Ovary (tissue), 9 donors: ENCODE measurements around the gene MAP3K8. TPM values are rescaled to one million over a fixed set of nuclear protein-coding genes. Genes with fewer than 3 reads are reported as not detected.
"Not testable (repeated sequence)": the region's sequence is repeated elsewhere in the genome, so short reads cannot be mapped to it uniquely, and the experiment has no call there.

ENCODE experiments used
- DNase-seq, 5 donors: peaks; one replicate each; pipeline ENCODE4 v3.0.0-alpha.2; 2019 to 2020
- H3K27ac ChIP-seq, 2 donors: fragments of 200-600 bp; one replicate each; pipeline versions ENCODE4 v1.5.1 to v1.8.0; 2019 to 2022
- H3K27me3 ChIP-seq: fragments of 200-600 bp; one replicate; pipeline ENCODE4 v1.8.0; 2022
- H3K36me3 ChIP-seq: fragments of 200-600 bp; sonication (generic); one replicate; pipeline ENCODE4 v1.5.1; 2019
- H3K4me1 ChIP-seq: one replicate; pipeline ENCODE4 v1.8.1; 2013; ENCODE audit warnings: mild to moderate bottlenecking, moderate library complexity; ENCODE audit not compliant: insufficient read depth
- H3K4me3 ChIP-seq: fragments of 200-600 bp; sonication (generic); one replicate; pipeline ENCODE4 v1.5.1; 2017
- H3K9me3 ChIP-seq, 2 donors: fragments of 200-600 bp in 1 of 2; sonication (generic) in 1 of 2; one replicate each; pipeline versions ENCODE4 v1.5.1 to v1.8.1; 2013 to 2019; ENCODE audit warnings: mild to moderate bottlenecking in 1 of 2, moderate library complexity in 1 of 2
- EP300 ChIP-seq: sonication (generic); formaldehyde crosslinking; IDR thresholded peaks from one replicate; pipeline ENCODE4 v1.6.1; 2017; ENCODE audit warnings: antibody characterized with exemption
- POLR2A ChIP-seq: fragments of 450-650 bp; IDR thresholded peaks from one replicate; pipeline ENCODE4 v1.6.1; 2017; ENCODE audit warnings: antibody characterized with exemption, mild to moderate bottlenecking, moderate library complexity
- WGBS, 3 donors: extraction: QIAGEN DNeasy Blood & Tissue Kit in 1 of 3; methylation state at CpG; one replicate each; pipeline versions ENCODE4 v1.1.5 to v1.1.7; 2013 to 2017; 5-methylcytosine and 5-hydroxymethylcytosine counted together
- intact Hi-C, 4 donors: fragments of 100-400 bp; cut with DNase I; formaldehyde crosslinking; loops; one replicate each; pipeline versions ENCODE4 v1.11.0 to v1.15.1; 2022 to 2023
- polyA plus RNA-seq, 2 donors: library from polyadenylated mRNA; stranded (reverse); fragments of 200-250 nt in 1 of 2; fragments of 350-450 nt in 1 of 2; fragmentation: Illumina TruSeq in 1 of 2; extraction: RNeasy Lipid Tissue Mini Kit (QIAGEN cat#74804) in 1 of 2; gene quantifications; one replicate each; pipeline ENCODE4 v1.2.3, GENCODE V29; 2013 to 2014
- total RNA-seq, 7 donors: library from RNA; depleted of rRNA in 2 of 7; stranded (reverse); fragments of >200 nt in 2 of 7; fragmentation: NEBNext Ultra II Directional in 3 of 7; extraction: Animal tissue kit (Norgen Biotek cat#: 25700) in 3 of 7; gene quantifications; one replicate each; pipeline versions ENCODE4 v1.1.0 to v1.2.4, GENCODE V29; 2016 to 2023
- TF ChIP-seq, protein P1 (sequence below), 3 donors: fragments of 450-650 bp in 2 of 3; fragments of 200-600 bp in 1 of 3; IDR thresholded peaks; one replicate each; pipeline versions ENCODE4 v1.5.1 to v1.8.0; 2016 to 2022; ENCODE audit warnings: antibody characterized with exemption in 3 of 3, mild to moderate bottlenecking in 1 of 3
- donor health status: DM: no; HTN: no; CAD: no; lungs with moderate emphysema.
- donor health status: DM: no; HTN: no; CAD: no.
- donor health status: Bipolar disorder and iron deficiency.
- donor health status: DM: yes; HTN: yes; CAD: no.
- donor health status: DM: no; HTN: no; CAD: no.
- donor health status: DM: yes; HTN: yes; CAD: no.

MAP3K8 gene
- total and polyA plus RNA-seq, 9 donors, result 7.7 to 32.5 (median 13.5) TPM

DNA sequence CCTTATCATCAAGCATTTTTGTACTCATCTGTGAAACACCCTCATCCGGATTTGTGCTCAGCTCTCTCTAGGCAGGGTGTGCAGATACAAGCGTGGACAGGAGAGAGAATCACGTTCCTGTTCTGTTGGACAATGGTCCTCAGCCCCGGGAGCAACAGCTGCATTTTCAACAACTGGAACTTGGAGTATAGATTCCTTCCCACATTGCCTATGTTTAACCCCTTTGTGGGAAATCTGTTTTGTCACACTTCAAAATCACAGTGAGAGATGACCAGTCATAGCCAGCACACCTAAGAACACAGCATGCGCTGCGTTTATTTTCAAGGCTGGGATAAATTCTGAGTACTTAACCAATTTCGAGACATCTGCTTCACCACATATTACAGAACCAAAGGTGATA, 32.5 kb downstream of the MAP3K8 start:
- no peaks in the 10 kb centered on the region for H3K4me1 ChIP-seq
- H3K4me3 ChIP-seq, result no peak overlapping the region
- intact Hi-C loops, result no loop called here
- TF ChIP-seq EP300 (no peak), POLR2A (no peak)
- TF ChIP-seq, protein P1, sequence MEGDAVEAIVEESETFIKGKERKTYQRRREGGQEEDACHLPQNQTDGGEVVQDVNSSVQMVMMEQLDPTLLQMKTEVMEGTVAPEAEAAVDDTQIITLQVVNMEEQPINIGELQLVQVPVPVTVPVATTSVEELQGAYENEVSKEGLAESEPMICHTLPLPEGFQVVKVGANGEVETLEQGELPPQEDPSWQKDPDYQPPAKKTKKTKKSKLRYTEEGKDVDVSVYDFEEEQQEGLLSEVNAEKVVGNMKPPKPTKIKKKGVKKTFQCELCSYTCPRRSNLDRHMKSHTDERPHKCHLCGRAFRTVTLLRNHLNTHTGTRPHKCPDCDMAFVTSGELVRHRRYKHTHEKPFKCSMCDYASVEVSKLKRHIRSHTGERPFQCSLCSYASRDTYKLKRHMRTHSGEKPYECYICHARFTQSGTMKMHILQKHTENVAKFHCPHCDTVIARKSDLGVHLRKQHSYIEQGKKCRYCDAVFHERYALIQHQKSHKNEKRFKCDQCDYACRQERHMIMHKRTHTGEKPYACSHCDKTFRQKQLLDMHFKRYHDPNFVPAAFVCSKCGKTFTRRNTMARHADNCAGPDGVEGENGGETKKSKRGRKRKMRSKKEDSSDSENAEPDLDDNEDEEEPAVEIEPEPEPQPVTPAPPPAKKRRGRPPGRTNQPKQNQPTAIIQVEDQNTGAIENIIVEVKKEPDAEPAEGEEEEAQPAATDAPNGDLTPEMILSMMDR (IDR thresholded peaks at IDR 0.05), result no peak
- H3K27me3 ChIP-seq, result no peaks in the 10 kb centered on the region
- H3K27ac ChIP-seq, result no peak overlapping the region
- no peaks in the 10 kb centered on the region for H3K9me3 ChIP-seq
- no peaks in the 10 kb centered on the region for H3K36me3 ChIP-seq
- DNase-seq, result no peak
- WGBS, 3 donors, result 62 to 77% (median 63%) methylated on average over 7 of the region's 7 CpGs

DNA sequence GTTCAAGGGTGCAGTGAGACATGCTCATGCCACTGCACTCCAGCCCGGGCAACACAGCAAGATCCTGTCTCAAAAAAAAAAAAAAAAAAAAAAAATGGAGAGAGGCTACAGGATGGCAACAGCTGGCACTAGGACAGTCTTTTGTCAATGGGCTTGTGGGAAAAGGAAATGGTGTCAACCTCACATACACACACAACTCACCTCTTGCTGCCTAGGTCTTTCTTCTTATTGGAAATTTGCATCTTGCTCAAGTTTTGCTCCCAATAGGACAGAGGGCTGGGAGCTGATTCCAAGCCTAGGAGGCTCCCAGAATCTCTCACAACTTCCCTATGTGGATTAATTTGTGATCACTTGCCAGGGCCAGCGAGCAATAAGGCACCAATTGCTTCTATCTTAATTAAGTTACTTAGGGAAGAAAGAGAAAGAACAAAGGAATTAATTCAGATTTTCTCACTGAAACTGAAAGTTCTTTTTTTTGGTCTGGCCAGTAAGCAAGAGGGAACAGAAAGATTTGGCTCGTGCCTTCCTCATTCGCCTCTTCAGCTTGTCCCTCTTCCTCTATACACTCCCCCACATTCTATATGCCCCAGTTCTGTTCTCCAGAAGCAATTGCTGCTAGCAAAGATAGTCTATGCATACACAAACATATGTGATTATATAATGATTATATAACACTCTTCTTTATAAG, 33.8 kb downstream of the MAP3K8 start:
- Histone ChIP-seq H3K4me3 (no peak overlapping the region), H3K9me3 (no peaks in the 10 kb centered on the region), H3K36me3 (no peaks in the 10 kb centered on the region), H3K27me3 (no peaks in the 10 kb centered on the region), H3K27ac (no peak overlapping the region), H3K4me1 (no peaks in the 10 kb centered on the region)
- 71% methylated on average over 4 of the region's 4 CpGs for WGBS, 3 donors
- DNase-seq, result no peak
- intact Hi-C loops, result no loop called here
- TF ChIP-seq EP300, result no peak
- TF ChIP-seq POLR2A, result no peak
- TF ChIP-seq, protein P1 (IDR thresholded peaks at IDR 0.05), result no peak

DNA sequence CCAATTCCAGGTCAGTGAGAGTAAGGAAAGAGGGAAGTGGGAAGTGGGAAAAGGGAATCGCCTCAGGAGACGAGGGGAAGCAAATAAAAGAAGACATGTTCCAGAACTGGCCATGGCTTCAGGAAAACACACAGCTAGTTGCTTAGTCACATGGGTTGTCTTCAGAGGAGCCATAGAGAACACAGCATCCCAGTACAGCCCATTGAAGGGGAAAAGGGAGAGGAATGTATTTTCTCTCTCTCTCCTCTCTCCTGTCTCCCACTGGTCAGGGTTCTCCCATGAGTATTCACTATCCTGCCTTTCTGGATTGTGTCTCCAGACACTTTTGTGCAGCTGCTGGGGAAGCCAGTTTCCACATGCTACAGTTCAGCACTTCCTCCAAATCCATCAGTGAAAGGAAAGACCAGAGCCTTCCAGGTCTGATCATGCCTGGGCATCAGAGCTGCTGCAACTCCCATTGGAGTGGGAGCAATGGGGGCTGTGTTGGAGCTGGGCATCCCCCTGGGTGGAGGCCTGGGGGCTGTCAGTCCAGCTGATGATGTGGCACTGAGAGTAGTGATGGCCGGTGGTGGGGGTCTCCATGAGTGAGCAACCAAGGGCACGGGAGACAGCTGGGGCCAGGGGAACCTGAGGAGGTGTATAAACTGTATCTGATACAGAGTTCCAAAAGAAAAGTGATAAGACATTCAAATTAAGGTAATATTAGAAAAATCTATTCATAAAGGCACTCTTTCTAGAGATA, 38.6 kb downstream of the MAP3K8 start:
- Histone ChIP-seq H3K9me3 (no peaks in the 10 kb centered on the region), H3K4me3 (no peak overlapping the region), H3K27me3 (no peaks in the 10 kb centered on the region), H3K4me1 (no peaks in the 10 kb centered on the region), H3K36me3 (no peaks in the 10 kb centered on the region), H3K27ac (no peak overlapping the region)
- no peak for DNase-seq
- intact Hi-C loops, result no loop called here
- 83 to 91% (median 85%) methylated on average over 4 of the region's 4 CpGs for WGBS, 3 donors
- TF ChIP-seq EP300 (no peak), POLR2A (no peak)
- TF ChIP-seq, protein P1 (IDR thresholded peaks at IDR 0.05), result no peak

DNA sequence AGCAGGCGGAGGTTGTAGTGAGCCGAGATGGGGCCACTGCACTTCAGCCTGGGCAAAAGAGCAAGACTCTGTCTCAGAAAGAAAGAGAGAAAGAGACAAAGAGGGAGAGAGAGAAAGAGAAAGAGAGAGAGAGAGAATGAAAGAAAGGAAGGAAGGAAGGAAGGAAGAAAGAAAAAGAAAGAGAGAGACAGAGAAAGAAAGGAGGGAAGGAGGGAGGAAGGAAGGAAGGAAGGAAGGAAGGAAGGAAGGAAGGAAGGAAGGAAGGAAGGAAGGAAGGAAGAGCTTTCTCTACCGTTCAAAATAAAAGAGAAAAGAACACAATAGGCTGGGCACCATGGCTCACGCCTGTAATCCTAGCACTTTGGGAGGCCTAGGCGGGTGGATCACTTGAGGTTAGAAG, 41.5 kb downstream of the MAP3K8 start:
- H3K27ac ChIP-seq, intact Hi-C loops, H3K36me3 ChIP-seq, H3K9me3 ChIP-seq, H3K4me3 ChIP-seq, H3K27me3 ChIP-seq, DNase-seq, H3K4me1 ChIP-seq: not testable (repeated sequence)
- WGBS, 3 donors, result 75 to 84% (median 80%) methylated on average over 5 of the region's 5 CpGs
